AG09309 (cell line): ENCODE data around the gene OCIAD1.
"Not testable (repeated sequence)": the region's sequence is repeated elsewhere in the genome, so short reads cannot be mapped to it uniquely, and the experiment has no call there.

Experiments used
- DNase-seq: peaks from one replicate; pipeline ENCODE4 v3.0.0-alpha.2; 2010; ENCODE audit warnings: low read depth
- H3K4me3 ChIP-seq: 2 replicates; pipeline ENCODE4 v1.5.1; 2011; ENCODE audit warnings: mild to moderate bottlenecking, low read depth, low read length, moderate library complexity; ENCODE audit not compliant: control insufficient read depth
- CTCF ChIP-seq: IDR thresholded peaks from 2 replicates; pipeline ENCODE4 v1.5.1; 2011; ENCODE audit warnings: mild to moderate bottlenecking, low read depth, low read length, inconsistent platforms; ENCODE audit not compliant: insufficient read depth, control insufficient read depth; ENCODE audit errors: missing control alignments

OCIAD1 gene

GRCh38 chr4:48799157-48799556, 31.7 kb upstream of the OCIAD1 start:
- H3K4me3 ChIP-seq, result no peak overlapping the region
- TF ChIP-seq CTCF, result no peak
- no peak for DNase-seq

- DNase-seq, H3K4me3 ChIP-seq: not testable (repeated sequence)
These were observed 30.7 kb upstream of the OCIAD1 start for GRCh38 chr4:48800155-48800554.

GRCh38 chr4:48801016-48801715, 29.7 kb upstream of the OCIAD1 start:
- no peak for DNase-seq
- H3K4me3 ChIP-seq, result no peak overlapping the region
- no peak for TF ChIP-seq CTCF

- DNase-seq, result no peak
- no peak for TF ChIP-seq CTCF
- H3K4me3 ChIP-seq, result no peak overlapping the region
These were observed 26.1 kb upstream of the OCIAD1 start for GRCh38 chr4:48804584-48805301.

GRCh38 chr4:48812866-48813265, 18.0 kb upstream of the OCIAD1 start:
- no peak for DNase-seq
- TF ChIP-seq CTCF, result no peak

GRCh38 chr4:48813964-48814363, 16.9 kb upstream of the OCIAD1 start:
- DNase-seq, result no peak
- H3K4me3 ChIP-seq, result no peak overlapping the region
- TF ChIP-seq CTCF, result no peak

More at GRCh38 chr4:48812866-48813265, 18.0 kb upstream of the OCIAD1 start:
- no peak overlapping the region for H3K4me3 ChIP-seq

- no peak for DNase-seq
- no peak overlapping the region for H3K4me3 ChIP-seq
- no peak for TF ChIP-seq CTCF
These were observed 15.4 kb upstream of the OCIAD1 start for GRCh38 chr4:48815483-48815882.

- not testable (repeated sequence) for H3K4me3 ChIP-seq, DNase-seq
These were observed 14.6 kb upstream of the OCIAD1 start for GRCh38 chr4:48816297-48816696.
